Astrocyte of the cerebellum (primary cell): ENCODE measurements around the gene ZNF608.
A peak's percentile ranks its signal among the peaks of the same experiment; 100 is the strongest.

Experiments
- DNase-seq: peaks from one replicate; pipeline ENCODE4 v3.0.0-alpha.2; 2011; ENCODE audit warnings: low read depth
- H3K4me3 ChIP-seq: 2 replicates; pipeline ENCODE4 v1.5.1; 2011; ENCODE audit warnings: mild to moderate bottlenecking, low read depth, low read length, moderate library complexity
- in situ Hi-C: cut with HindIII; loops from 2 replicates; pipeline ENCODE4 v1.10.0; 2017; ENCODE audit warnings: low sequenced_read_pairs
- TF ChIP-seq, protein P1 (sequence below): IDR thresholded peaks from 2 replicates; pipeline ENCODE4 v1.5.1; 2012; ENCODE audit warnings: low read length, low read depth, moderate library complexity, mild to moderate bottlenecking; ENCODE audit errors: missing control alignments

The ZNF608 gene

GRCh38 chr5:124745928-124746915 is at the start of gene ZNF608:
Gene ZNF608, minus strand, starts transcription at chr5:124746639. Its CDS starts 1,650 bp downstream, at chr5:124744989.
- peak; percentile 77 for DNase-seq
- TF ChIP-seq, protein P1, sequence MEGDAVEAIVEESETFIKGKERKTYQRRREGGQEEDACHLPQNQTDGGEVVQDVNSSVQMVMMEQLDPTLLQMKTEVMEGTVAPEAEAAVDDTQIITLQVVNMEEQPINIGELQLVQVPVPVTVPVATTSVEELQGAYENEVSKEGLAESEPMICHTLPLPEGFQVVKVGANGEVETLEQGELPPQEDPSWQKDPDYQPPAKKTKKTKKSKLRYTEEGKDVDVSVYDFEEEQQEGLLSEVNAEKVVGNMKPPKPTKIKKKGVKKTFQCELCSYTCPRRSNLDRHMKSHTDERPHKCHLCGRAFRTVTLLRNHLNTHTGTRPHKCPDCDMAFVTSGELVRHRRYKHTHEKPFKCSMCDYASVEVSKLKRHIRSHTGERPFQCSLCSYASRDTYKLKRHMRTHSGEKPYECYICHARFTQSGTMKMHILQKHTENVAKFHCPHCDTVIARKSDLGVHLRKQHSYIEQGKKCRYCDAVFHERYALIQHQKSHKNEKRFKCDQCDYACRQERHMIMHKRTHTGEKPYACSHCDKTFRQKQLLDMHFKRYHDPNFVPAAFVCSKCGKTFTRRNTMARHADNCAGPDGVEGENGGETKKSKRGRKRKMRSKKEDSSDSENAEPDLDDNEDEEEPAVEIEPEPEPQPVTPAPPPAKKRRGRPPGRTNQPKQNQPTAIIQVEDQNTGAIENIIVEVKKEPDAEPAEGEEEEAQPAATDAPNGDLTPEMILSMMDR: peak; percentile 18
- in situ Hi-C loops: no loop called here
- peak within 1 kb of the TSS; percentile 71 for H3K4me3 ChIP-seq

- DNase-seq: no peak
- H3K4me3 ChIP-seq: no peak overlapping the region
- TF ChIP-seq, protein P1: no peak
- in situ Hi-C loops: no loop called here
Measured at GRCh38 chr5:124795829-124796228, 49.4 kb upstream of the ZNF608 start.

GRCh38 chr5:124790895-124791732 is 44.7 kb upstream of the ZNF608 start:
- DNase-seq: no peak
- in situ Hi-C loops: no loop called here
- TF ChIP-seq, protein P1: no peak
- no peak overlapping the region for H3K4me3 ChIP-seq

GRCh38 chr5:124790301-124790894 is 44.0 kb upstream of the ZNF608 start:
- in situ Hi-C loops: no loop called here
- H3K4me3 ChIP-seq: no peak overlapping the region
- TF ChIP-seq, protein P1: no peak
- no peak for DNase-seq

GRCh38 chr5:124789104-124789605 is 42.7 kb upstream of the ZNF608 start:
- TF ChIP-seq, protein P1: no peak
- DNase-seq: no peak

GRCh38 chr5:124783794-124784193 is 37.4 kb upstream of the ZNF608 start:
- TF ChIP-seq, protein P1: no peak
- no peak overlapping the region for H3K4me3 ChIP-seq
- DNase-seq: no peak
- in situ Hi-C loops: loop anchor here (5.0 kb wide), 1 partner anchor 49 kb away; no protein-coding TSS in a partner anchor

More at GRCh38 chr5:124789104-124789605, 42.7 kb upstream of the ZNF608 start:
- no peak overlapping the region for H3K4me3 ChIP-seq
- in situ Hi-C loops: no loop called here
